Measurements from ENCODE around the gene CERK. TPM values are rescaled to one million over a fixed set of nuclear protein-coding genes. Genes with fewer than 3 reads are reported as not detected.

CERK gene
- total RNA-seq, 1 donor from 2014 or later, result 69.6 TPM

- no peaks in the 10 kb centered on the region for H3K9me3 Mint-ChIP-seq
- H3K4me1 Mint-ChIP-seq (ENCODE audit: low read depth), result peaks cover 34% of the 10 kb centered on the region
- peak overlapping the region; percentile 94 for H3K27ac Mint-ChIP-seq
- DNase-seq (ENCODE audit: low spot score), result no peak
- H3K27me3 Mint-ChIP-seq (ENCODE audit: insufficient read depth), result no peaks in the 10 kb centered on the region
- peaks cover 13% of the 10 kb centered on the region for H3K36me3 Mint-ChIP-seq (ENCODE audit: low read depth)
- intact Hi-C loops (cut with micrococcal nuclease), result no loop called here
- no peak overlapping the region for H3K4me3 Mint-ChIP-seq
Measured at GRCh38 chr22:46672731-46673130, 65.3 kb downstream of the CERK start.

- Mint-ChIP-seq H3K4me3 (no peak overlapping the region), H3K4me1 (ENCODE audit: low read depth) (peaks cover 34% of the 10 kb centered on the region), H3K27me3 (ENCODE audit: insufficient read depth) (no peaks in the 10 kb centered on the region), H3K36me3 (ENCODE audit: low read depth) (peaks cover 12% of the 10 kb centered on the region), H3K9me3 (no peaks in the 10 kb centered on the region), H3K27ac (no peak overlapping the region)
- no peak for DNase-seq (ENCODE audit: low spot score)
- intact Hi-C loops (cut with micrococcal nuclease), result no loop called here
Measured at GRCh38 chr22:46671824-46672432, 66.1 kb downstream of the CERK start.

- peaks cover 18% of the 10 kb centered on the region for H3K4me1 Mint-ChIP-seq (ENCODE audit: low read depth)
- H3K36me3 Mint-ChIP-seq (ENCODE audit: low read depth), result peaks cover 8% of the 10 kb centered on the region
- no peaks in the 10 kb centered on the region for H3K9me3 Mint-ChIP-seq
- intact Hi-C loops (cut with micrococcal nuclease), result no loop called here
- no peak overlapping the region for H3K4me3 Mint-ChIP-seq
- no peak for DNase-seq (ENCODE audit: low spot score)
- H3K27me3 Mint-ChIP-seq (ENCODE audit: insufficient read depth), result no peaks in the 10 kb centered on the region
- peak overlapping the region; percentile 0 for H3K27ac Mint-ChIP-seq
Measured at GRCh38 chr22:46669201-46669600, 68.9 kb downstream of the CERK start.

- intact Hi-C loops (cut with micrococcal nuclease), result no loop called here
- H3K4me3 Mint-ChIP-seq, result no peak overlapping the region
- no peak for DNase-seq (ENCODE audit: low spot score)
- peaks cover 8% of the 10 kb centered on the region for H3K36me3 Mint-ChIP-seq (ENCODE audit: low read depth)
- no peak overlapping the region for H3K27ac Mint-ChIP-seq
- H3K27me3 Mint-ChIP-seq (ENCODE audit: insufficient read depth), result no peaks in the 10 kb centered on the region
- no peaks in the 10 kb centered on the region for H3K9me3 Mint-ChIP-seq
- H3K4me1 Mint-ChIP-seq (ENCODE audit: low read depth), result peaks cover 7% of the 10 kb centered on the region
Measured at GRCh38 chr22:46668116-46668515, 69.9 kb downstream of the CERK start.

- Mint-ChIP-seq H3K36me3 (ENCODE audit: low read depth) (peaks cover 7% of the 10 kb centered on the region), H3K4me3 (no peak overlapping the region), H3K27me3 (ENCODE audit: insufficient read depth) (no peaks in the 10 kb centered on the region), H3K27ac (no peak overlapping the region), H3K4me1 (ENCODE audit: low read depth) (no peaks in the 10 kb centered on the region), H3K9me3 (no peaks in the 10 kb centered on the region)
- intact Hi-C loops (cut with micrococcal nuclease), result no loop called here
- DNase-seq (ENCODE audit: low spot score), result no peak
Measured at GRCh38 chr22:46667245-46667623, 70.8 kb downstream of the CERK start.

DNA sequence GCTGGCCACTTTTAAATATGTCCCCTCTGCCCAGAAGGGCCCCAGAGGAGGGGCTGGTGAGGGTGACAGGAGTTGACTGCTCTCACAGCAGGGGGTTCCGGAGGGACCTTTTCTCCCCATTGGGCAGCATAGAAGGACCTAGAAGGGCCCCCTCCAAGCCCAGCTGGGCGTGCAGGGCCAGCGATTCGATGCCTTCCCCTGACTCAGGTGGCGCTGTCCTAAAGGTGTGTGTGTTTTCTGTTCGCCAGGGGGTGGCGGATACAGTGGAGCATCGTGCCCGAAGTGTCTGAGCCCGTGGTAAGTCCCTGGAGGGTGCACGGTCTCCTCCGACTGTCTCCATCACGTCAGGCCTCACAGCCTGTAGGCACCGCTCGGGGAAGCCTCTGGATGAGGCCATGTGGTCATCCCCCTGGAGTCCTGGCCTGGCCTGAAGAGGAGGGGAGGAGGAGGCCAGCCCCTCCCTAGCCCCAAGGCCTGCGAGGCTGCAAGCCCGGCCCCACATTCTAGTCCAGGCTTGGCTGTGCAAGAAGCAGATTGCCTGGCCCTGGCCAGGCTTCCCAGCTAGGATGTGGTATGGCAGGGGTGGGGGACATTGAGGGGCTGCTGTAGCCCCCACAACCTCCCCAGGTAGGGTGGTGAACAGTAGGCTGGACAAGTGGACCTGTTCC is 71.3 kb downstream of the CERK start:
- Mint-ChIP-seq H3K36me3 (ENCODE audit: low read depth) (peaks cover 7% of the 10 kb centered on the region), H3K27ac (no peak overlapping the region), H3K4me3 (no peak overlapping the region), H3K9me3 (no peaks in the 10 kb centered on the region), H3K4me1 (ENCODE audit: low read depth) (peaks cover 3% of the 10 kb centered on the region), H3K27me3 (ENCODE audit: insufficient read depth) (no peaks in the 10 kb centered on the region)
- intact Hi-C loops (cut with micrococcal nuclease), result no loop called here
- DNase-seq (ENCODE audit: low spot score), result no peak

DNA sequence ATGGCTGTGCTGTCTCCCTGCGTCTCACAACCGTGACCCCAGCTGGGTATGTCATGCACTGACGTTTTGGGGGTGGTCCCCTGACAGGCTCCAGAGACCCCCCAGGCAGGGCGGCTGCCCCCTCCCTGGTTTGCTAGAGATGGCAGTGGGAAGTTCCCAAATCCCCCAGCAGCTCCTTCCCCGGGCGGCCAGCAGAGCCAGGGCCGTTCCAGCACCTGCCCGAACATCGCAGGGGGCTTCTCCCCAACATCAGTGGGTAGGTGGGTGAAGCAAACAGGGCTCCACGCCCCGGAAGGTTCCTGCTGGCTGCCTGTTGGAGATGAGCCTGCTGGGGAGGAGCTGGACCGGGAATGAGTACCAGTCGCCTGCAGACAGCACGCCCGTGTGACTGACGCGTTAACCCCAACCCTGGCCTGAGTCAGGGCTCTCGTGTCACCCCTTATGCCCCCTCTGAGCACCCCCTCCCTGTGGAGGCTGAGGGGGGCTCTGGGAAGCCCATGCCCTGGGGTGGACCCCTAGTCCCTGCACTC is 72.2 kb downstream of the CERK start:
- Mint-ChIP-seq H3K36me3 (ENCODE audit: low read depth) (peaks cover 7% of the 10 kb centered on the region), H3K27me3 (ENCODE audit: insufficient read depth) (no peaks in the 10 kb centered on the region), H3K4me1 (ENCODE audit: low read depth) (peaks cover 12% of the 10 kb centered on the region), H3K27ac (no peak overlapping the region), H3K4me3 (no peak overlapping the region), H3K9me3 (no peaks in the 10 kb centered on the region)
- DNase-seq (ENCODE audit: low spot score), result no peak
- intact Hi-C loops (cut with micrococcal nuclease), result no loop called here

DNA sequence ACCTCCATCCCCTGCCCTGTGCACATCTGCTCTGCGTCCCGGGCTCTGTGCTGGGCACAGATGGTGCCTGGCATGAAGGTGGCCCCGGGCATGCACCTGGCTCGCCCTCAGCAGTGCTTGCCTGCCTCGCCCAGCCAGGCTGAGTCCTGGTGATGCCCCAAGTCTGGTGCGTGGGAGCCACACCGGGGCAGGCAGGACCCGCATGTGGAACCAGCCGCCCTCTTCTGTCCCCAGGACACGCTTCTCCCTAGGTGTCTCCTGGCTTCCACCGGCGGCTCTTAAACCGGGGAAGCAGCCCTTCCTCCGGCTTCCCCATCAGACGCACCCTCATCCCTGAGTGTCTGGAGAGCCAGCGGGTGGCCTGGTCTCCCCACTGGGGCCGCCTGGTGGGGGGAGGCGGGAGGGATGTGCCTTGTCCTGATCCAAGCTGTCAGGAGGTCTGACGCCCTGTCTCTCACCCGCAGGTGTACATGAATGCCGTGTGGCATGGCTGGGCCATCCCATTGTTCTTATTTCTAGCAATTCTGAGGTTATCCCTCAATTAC is 72.8 kb downstream of the CERK start:
- Mint-ChIP-seq H3K27ac (no peak overlapping the region), H3K9me3 (no peaks in the 10 kb centered on the region), H3K4me1 (ENCODE audit: low read depth) (peaks cover 18% of the 10 kb centered on the region), H3K4me3 (no peak overlapping the region), H3K36me3 (ENCODE audit: low read depth) (peaks cover 8% of the 10 kb centered on the region), H3K27me3 (ENCODE audit: insufficient read depth) (no peaks in the 10 kb centered on the region)
- intact Hi-C loops (cut with micrococcal nuclease), result no loop called here
- no peak for DNase-seq (ENCODE audit: low spot score)

- intact Hi-C loops (cut with micrococcal nuclease), result no loop called here
- no peaks in the 10 kb centered on the region for H3K9me3 Mint-ChIP-seq
- no peak for DNase-seq (ENCODE audit: low spot score)
- peaks cover 8% of the 10 kb centered on the region for H3K36me3 Mint-ChIP-seq (ENCODE audit: low read depth)
- no peak overlapping the region for H3K27ac Mint-ChIP-seq
- no peak overlapping the region for H3K4me3 Mint-ChIP-seq
- H3K4me1 Mint-ChIP-seq (ENCODE audit: low read depth), result peaks cover 21% of the 10 kb centered on the region
- H3K27me3 Mint-ChIP-seq (ENCODE audit: insufficient read depth), result no peaks in the 10 kb centered on the region
Measured at GRCh38 chr22:46664301-46664855, 73.7 kb downstream of the CERK start.

DNA sequence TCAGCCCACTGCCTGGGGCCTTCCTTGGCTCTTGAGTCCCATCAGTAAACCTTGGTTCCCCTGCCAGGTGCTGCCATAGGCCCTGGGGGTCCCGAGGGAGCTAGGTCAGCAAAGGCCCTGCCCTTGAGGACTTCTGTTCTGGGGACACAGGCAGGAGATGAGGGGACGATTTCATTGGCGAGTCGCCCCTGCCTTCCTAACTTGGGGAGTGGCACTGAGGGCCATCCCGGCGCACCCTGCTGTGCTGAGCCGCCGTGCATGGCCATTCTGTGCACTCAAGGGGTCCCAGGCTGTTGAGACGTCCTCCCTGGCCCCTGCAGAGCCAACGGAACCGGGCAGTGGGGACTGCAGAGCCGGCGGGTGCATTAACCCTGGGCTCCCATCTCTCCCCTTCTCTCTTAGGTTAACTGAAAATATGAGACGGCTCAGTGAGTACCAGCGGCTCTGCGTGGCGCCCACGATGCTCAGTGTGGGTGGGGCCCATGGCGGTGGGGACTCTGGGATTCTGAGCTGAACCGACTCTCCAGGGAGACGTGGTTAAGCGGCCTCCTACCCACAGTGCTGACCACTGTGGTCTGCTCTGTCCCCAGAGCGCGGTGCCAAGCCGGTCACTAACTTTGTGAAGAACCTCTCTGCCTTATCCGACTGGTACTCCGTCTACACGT is 74.5 kb downstream of the CERK start:
- DNase-seq (ENCODE audit: low spot score), result no peak
- Mint-ChIP-seq H3K36me3 (ENCODE audit: low read depth) (peaks cover 7% of the 10 kb centered on the region), H3K27me3 (ENCODE audit: insufficient read depth) (no peaks in the 10 kb centered on the region), H3K27ac (no peak overlapping the region), H3K4me1 (ENCODE audit: low read depth) (peaks cover 21% of the 10 kb centered on the region), H3K9me3 (no peaks in the 10 kb centered on the region), H3K4me3 (no peak overlapping the region)
- intact Hi-C loops (cut with micrococcal nuclease), result no loop called here

DNA sequence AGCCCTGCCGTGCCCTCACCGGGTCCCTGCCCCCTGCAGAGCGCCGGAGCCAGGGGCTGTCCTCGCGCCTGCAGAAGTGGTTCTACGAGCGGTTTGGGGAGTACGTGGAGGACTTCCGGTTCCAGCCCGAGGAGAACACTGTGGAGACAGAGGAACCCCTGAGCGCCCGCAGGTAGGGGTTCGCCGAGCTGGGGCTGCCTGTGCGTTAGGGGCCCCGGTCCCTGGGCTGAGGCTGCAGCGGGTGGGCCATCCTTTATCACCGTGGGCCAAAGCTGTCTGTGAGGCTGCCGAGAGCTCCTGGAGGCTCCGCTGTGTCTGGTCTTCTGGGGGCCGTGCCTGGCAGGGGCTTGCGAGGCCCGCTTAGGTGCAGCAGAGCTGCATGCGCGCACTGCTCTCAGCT is 75.1 kb downstream of the CERK start:
- Mint-ChIP-seq H3K27ac (no peak overlapping the region), H3K4me1 (ENCODE audit: low read depth) (peaks cover 21% of the 10 kb centered on the region), H3K4me3 (no peak overlapping the region)

GRCh38 chr22:46662226-46662625 is 75.8 kb downstream of the CERK start:
- peaks cover 7% of the 10 kb centered on the region for H3K36me3 Mint-ChIP-seq (ENCODE audit: low read depth)

More for the DNA sequence above, 75.1 kb downstream of the CERK start:
- peaks cover 7% of the 10 kb centered on the region for H3K36me3 Mint-ChIP-seq (ENCODE audit: low read depth)
- H3K27me3 Mint-ChIP-seq (ENCODE audit: insufficient read depth), result no peaks in the 10 kb centered on the region
- no peaks in the 10 kb centered on the region for H3K9me3 Mint-ChIP-seq
- intact Hi-C loops (cut with micrococcal nuclease), result no loop called here
- no peak for DNase-seq (ENCODE audit: low spot score)

More at GRCh38 chr22:46662226-46662625, 75.8 kb downstream of the CERK start:
- Mint-ChIP-seq H3K27me3 (ENCODE audit: insufficient read depth) (no peaks in the 10 kb centered on the region), H3K4me1 (ENCODE audit: low read depth) (peaks cover 21% of the 10 kb centered on the region), H3K4me3 (no peak overlapping the region), H3K9me3 (no peaks in the 10 kb centered on the region), H3K27ac (peak overlapping the region; percentile 87)
- no peak for DNase-seq (ENCODE audit: low spot score)
- intact Hi-C loops (cut with micrococcal nuclease), result no loop called here
